ENCODE results near the gene WNK1.
"Not testable (repeated sequence)": the region's sequence is repeated elsewhere in the genome, so short reads cannot be mapped to it uniquely, and the experiment has no call there.

WNK1 gene

DNA sequence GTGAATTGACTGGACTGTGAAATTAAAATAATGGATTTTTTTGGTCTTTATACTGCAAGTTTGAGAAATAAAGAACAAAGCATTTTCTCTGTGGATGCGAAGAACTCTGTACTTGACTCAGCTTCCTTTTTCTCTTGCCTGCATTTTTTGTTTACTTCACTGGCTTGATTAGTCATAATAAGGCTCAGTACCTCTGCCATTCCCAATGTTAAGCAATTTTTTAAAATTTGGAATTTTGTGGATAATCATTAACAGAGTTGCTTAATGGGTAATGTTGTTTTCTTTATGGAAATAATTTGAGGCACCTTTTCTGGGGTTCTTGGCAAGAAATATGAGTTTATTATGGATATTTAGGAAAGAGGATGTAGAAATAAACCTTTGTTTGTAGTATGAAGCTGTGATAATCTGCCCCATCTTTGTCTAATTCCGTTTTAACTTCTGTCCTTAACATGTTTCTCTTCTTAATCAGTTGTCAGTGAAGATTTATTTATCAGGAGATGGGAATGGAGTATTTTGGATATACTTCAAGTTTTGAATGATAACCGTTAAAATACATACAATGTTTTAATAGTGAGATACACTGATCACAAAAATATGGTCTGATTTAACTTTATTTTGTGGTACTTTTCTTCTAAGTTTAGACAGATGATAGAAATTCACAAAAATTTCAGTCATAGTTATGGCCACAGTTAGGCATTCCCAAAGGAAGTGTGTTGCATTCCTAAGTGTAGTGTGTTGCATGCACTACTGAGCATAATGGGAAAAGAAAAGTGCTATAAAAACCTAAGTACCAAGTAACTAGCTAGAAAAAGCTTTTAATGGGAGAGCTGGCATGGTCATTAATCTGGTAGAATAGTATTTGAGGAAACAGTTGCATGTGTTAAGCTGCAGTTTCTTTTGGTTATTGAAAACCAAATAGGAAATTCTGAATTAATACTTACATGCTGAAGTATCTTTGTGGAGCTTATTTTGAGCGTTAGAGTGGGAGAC lies 27.7 kb downstream of the WNK1 start:
- DNase-seq: no peak

DNA sequence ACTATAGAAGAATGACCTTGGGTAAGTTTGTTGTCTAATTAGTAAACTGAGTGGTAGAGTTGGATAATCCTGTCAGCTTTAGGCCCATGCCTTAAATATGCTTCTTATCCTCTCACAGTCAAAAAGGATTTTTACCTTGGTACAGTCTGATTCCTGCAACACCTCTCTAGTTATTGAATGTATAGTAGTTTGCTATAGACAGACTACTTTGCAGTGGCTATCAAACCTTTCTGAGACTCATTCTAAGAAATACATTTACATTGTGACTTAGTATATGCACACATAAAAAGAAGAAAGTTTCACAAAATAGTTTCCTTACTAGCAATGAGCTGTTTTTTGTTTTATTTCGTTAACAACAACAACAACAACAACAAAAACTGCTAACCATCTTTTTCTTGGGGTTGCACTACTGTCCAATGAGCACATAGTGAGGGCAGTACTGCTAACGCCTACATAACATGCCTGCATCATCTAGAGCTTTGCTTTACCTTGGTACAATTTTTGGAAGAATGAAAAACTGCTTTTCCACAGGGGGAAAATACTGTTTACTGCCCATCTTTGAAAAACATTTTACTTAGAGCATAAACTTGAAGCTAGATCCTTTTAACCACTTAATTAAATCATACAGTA lies 28.5 kb downstream of the WNK1 start:
- no peak for DNase-seq

DNA sequence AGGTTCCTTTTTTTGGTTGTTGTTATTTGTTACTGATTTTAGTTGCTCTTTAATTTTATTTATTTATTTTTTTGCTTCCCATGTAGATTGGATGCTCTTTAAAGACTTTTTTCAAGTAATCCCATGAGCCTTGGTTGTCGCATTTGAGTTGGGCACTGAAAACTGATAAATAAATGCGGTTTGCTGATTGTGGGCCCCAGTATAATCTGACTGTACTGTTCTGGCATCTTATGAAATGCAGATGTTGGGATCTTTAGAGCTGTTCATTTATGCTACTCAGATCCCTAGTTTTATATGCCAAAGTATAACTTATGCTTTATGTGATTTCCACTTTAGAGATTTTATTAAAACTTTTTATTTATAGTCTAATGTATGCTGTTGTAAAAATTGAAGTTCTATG lies 33.3 kb downstream of the WNK1 start:
- no peak for DNase-seq

DNA sequence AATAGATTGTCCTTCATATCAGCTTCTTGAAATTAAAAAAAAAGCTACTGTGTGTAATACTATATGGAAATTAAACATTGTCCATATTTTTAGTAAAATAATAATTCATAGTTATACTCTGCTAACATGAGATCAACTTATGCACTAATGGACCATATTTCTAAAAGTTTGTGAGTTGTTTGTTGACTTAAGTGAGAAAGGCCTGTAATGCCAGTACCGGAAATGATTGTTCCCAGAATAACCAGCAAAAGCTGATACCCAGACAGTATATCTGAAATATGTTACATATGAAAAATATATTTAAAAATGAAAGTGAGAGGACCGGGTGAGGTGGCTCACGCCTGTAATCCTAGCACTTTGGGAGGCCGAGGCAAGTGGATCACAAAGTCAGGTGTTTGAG lies 35.9 kb downstream of the WNK1 start:
- no peak for DNase-seq

DNA sequence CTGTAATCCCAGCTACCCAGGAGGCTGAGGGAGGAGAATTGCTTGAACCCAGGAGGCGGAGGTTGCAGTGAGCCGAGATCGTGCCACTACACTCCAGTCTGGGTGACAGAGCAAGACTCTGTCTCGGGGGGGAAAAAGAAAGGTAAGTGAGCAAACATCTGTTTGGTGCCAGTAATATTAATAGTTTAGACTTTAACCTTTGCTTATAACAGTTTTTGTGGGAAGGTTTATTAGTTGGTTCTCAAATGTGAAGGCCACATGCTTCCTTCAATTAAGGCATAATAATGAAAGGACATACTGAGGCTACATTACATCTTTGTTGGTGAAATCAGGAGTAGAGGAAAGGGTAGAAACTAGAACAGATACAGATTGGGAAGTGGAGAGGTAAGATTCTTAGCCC lies 36.4 kb downstream of the WNK1 start:
- not testable (repeated sequence) for DNase-seq

DNA sequence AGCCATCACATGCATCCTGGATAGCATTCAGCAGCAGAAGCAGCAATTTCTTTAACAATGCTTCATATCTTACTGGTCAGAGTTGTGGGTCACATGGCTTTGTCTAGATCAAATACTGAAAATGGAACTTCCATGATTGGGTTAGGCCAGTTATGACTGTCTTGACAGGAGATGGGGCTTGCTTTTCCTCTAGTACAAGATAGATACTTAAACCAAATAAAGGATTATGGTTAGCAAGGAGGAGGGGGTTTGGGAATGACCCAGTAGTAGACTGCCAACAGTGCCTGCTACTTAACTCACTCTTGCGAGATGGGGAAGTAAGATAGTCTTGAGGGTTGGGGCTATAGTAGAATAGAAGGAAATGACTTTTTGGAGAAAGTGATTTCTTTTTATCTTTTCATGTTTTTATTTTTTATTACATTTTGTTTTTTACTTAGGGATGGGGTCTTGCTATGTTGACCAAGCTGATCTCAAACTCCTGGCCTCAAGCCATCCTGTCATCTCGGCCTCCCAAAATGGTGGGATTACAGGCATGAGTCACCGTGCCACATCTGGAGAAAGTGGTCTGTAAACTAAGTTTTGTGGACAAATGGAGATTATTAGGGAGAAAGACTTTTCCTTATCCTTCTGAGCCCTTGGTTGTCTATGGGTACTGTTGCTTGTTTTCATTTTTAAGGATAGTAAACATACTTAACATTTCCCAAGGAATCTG lies 37.6 kb downstream of the WNK1 start:
- DNase-seq: no peak

DNA sequence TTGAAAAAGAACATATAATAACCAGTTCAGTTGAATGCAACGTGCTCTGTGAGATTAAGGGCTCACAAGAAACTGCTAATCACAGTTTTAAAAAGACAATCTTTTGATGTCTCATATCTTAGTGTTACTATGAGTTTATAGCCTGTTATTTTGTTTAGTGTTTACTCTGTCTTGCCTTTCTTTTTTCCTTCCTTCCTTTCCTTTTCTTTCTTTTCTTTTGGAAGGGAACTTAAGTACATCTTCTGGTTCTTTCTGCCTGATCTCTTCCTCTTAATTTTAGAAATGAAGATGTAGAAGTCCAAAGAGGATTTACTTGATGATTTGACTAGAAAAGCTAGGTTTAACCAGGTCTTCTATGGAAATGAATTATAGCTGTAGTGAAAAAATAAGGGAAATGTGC lies 38.2 kb downstream of the WNK1 start:
- no peak for DNase-seq

DNA sequence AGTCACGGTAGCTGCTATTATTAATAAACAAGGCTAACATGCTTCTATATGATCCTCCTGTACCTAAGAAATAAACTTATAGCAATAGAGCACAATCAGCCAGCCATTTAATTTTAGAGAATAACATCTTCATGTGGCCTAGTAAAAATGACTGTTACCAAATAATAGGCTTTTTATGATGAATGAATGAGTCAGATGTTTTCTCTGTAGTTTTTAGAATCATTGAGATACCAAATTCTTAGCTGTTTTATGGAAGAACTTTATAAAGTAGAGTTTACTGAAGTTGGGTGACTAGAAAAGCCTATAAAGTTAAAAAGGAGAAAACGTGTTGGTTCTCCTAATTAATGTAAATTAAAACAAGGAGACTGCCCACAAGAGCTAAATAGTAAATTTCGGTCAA lies 40.7 kb downstream of the WNK1 start:
- DNase-seq: no peak

DNA sequence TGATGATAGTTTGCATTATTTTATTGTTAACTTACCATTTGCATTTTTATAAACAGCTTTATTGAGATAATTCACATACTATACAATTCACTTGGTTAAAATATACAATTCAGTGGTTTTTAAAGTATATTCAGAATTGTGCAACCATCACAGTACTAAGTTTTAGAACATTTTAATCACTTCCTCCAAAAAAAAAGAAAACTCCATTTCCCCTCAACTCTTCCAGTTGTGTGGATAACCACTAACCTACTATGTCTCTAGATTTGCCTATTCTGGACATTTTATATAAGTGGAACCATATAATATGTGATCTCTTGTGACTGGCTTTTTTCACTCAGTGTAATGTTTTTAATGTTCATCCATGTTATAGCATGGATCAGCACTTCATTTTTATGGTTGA lies 41.3 kb downstream of the WNK1 start:
- DNase-seq: no peak

DNA sequence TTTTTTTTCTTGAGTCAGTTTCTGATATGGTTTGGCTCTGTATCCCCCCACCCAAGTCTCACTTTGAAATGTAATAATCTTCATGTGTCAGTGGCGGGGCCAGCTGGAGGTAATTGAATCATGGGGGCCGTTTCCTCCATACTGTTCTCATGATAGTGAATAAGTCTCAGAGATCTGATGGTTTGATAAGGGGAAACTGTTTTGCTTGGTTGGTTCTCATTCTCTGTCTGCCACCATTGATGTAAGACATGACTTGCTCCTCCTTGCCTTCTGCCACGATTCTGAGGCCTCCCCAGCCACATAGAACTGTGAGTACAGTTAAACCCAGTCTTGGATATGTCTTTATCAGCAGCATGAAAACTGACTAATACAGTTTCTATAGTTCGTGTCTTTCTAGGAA lies 42.9 kb downstream of the WNK1 start:
- DNase-seq: no peak

DNA sequence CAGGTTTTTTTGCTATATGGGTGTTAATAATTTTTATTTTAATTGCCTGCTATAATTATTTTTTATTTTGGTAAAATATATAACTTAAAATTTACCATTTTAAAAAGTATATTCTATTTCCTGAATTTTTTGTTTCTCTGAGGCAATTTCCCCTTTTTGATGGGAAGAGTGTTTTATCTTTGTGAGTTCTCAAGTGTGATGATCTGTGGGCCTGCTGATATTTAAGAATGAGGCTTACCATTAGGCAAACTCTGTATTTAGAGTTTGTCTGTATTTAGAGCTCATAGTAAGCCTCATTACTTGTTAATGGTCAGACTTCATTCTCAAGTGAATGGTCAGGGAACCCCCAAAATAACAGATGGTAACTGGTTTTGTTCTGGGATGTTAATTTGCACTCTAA lies 48.0 kb downstream of the WNK1 start:
- no peak for DNase-seq

DNA sequence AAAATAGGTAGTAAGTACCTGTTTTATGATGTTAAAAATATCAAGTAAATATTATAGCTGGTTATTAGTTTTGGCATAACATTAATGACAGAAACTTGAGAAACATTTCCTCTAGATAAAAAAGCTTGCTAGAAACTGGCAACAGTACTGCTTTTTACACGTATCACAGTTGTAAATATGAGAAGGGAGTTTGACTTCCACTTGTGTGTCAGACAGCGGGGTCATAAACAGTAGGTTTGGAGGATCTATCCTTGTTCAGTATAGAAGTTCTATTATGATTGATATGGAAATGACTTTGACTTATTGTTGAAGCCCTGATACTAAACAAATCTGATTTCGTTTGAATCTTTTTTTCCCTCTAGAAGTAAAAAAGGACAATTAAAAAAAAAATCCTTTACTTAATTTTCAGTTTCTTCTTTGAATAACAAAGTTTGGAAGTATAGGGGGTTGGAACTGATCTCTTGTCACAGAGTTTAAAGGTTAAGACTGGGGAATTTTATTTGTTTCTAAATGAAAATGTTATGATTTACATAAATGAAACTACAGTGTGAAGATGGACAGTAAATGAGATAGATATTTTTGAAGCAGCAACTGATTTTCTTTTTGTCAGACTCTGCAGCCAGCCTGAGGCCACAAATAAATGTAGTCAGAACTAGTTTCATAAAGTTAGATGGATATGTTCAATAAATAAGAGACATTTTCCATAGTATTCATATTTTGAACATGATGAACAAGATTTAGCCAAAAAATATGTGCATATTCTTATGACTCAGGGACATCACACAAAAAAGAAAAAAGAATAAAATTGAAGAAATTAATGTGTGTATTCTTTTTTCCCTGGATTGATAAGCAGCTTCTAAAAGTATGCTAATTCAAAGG lies 50.1 kb downstream of the WNK1 start:
- DNase-seq: no peak

DNA sequence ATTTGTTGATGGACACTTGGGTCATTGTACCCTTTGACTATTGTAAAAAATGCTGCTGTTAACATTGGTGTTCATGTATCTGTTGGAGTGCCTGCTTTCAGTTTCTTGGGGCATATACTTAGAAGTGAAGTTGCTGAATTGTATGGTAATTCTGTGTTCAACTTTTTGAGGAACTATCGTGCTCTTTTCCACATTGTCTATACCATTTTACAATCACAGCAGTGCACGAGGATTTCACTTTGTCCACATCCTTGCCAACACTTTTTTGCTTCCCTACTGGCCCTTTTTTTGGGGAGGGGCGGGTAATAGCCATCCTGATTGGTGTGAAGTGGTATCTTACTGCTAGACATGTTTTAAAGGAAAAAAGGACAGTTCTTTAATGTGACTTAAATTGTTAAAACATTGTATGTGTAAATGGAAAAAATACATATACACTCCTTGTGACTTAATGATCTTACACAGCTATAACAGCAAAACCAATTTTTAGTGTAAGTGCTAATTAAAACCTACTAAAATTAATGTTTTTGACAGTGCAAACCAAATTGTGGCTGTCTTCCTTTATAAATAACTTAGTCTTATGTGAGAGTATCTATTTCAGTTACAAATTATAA lies 52.7 kb downstream of the WNK1 start:
- no peak for DNase-seq

DNA sequence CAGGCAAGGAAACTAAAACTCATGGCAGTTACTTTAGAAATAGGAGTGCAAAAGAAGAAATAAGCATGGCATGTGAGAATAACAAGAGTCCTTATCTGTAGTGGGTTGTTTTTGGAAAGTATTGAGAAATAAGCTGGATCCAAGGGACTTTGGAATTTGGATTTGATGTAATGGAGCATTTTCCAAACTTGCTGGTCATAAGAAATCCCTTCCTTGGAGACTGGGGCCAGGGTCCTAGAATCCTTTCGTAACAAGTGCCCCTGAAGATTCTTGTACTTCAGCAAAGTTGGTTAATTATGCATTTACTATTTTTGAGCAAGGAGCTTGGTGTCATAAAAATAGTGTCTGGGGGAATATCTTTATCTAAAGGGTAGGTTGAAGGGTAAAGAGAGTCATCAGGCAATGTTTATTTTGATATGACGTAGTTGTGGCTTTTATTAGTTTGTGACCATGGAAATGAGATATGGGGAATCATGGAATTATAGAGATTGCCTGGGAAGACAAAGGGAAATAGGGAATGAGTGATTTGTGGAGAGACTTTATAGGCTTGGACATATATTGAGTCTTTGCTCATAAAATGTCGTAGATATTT lies 53.9 kb downstream of the WNK1 start:
- no peak for DNase-seq

DNA sequence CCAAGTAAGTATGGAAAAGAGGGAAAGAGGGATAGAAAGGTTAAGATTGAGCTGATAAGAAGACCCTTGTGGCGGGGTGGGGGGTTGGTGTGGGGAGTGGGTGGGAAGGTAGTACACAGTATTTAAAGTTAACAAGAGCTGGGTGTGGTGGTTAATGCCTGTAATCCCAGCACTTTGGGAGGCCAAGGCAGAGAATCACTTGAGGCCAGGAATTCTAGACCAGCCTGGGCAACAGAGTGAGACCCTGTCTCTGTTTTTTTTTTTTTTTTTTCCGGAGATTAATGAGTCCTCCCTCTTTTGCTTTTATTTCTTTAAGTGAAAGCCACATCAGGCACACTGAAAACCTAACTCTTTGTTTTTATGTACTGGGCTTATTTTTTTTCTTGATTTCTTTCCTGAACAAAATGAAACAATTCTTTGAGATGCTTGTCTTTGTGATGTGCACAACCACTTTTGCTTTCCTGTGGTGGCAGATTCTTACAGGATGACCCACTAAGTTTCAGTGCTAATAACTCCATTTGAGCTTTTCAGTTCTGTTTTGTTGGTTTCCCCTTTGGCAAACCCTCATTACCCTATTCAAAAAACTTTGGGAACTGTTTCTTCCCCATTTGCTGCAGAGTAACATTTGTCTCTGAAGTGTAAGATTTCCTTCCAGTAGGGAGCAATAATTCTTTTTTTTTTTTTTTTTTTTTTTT lies 54.8 kb downstream of the WNK1 start:
- DNase-seq: no peak

DNA sequence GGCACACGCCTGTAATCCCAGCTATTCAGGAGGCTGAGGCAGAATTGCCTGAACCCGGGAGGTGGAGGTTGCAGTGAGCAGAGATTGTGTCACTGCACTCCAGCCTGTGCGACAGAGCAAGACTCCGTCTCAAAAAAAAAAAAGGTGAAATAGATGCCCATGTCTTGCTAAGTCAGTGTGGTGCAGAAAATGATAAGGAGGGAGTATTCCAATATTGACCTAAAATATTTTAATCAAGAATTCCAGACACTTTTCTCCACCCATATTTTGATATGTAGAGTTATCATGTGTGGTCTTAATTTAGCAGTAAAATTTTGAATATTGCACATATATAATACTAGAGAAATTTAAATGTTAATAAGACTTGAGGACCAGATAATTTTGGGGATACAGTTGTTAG lies 57.7 kb downstream of the WNK1 start:
- DNase-seq: no peak

DNA sequence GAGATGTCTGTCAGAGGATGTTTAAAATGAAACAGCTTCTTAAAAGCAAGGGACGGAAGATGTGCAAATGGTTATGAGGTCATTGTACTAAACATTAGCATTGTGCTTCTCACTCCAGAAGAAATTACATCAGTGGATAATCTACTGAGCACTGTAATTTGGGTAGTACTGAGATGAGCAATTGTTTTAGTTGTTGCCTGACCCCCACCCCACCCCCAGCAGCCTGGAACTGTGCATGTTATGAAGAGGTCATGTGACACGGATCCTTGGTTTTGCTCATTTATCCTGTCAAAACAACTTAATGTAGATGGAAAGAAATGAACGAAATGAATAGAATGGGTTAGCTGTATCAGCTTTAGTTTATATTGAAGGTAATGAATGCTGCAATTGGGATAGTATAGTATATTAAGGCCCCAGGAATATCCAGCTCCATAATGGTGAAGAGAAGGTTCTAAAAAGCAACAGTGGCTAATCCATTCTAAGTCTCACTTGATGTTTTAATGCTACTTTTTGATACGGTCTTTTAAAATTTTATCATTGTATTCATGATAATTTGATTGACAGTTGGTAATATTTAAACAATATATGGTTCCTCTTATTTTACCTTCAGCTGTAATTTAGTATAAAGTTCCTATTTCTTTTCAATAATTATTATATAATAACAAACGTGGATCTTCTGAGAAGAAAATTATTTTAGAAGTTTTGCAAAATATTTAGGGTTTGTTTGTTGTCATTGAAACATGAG lies 58.5 kb downstream of the WNK1 start:
- no peak for DNase-seq

DNA sequence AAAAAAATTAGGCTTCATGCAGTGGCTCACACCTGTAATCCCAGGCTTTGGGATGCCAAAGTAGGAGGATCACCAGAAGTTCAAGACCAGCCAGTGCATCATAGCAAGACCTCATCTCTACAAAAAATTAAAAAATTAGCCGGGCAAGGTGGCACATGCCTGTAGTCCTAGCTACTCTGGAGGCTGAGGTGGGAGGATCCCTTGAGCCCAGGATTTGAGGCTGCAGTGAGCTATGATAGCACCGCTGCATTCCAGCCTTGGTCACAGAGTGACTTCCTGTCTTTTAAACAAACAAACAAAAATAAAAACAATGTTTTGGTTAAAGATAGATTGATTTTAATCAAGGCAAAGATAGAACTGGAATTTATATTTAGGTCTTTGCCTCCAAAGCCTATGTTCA lies 60.6 kb downstream of the WNK1 start:
- DNase-seq: no peak

DNA sequence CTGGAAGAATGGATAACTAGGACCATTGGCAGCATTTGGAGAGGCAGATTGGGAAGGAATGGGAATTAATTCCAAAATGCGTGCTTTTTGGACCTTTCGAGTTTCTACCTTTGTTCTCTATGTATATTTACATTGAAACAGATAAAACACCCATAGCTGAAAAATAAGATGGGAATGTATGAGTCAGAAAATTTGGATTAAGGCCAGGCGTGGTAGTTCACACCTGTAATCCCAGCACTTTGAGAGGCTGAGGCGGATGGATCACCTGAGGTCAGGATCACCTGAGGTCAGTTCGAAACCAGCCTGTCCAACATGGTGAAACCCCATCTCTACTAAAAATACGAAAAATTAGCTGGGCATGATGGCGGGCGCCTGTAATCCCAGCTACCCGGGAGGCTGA lies 65.1 kb downstream of the WNK1 start:
- not testable (repeated sequence) for DNase-seq

DNA sequence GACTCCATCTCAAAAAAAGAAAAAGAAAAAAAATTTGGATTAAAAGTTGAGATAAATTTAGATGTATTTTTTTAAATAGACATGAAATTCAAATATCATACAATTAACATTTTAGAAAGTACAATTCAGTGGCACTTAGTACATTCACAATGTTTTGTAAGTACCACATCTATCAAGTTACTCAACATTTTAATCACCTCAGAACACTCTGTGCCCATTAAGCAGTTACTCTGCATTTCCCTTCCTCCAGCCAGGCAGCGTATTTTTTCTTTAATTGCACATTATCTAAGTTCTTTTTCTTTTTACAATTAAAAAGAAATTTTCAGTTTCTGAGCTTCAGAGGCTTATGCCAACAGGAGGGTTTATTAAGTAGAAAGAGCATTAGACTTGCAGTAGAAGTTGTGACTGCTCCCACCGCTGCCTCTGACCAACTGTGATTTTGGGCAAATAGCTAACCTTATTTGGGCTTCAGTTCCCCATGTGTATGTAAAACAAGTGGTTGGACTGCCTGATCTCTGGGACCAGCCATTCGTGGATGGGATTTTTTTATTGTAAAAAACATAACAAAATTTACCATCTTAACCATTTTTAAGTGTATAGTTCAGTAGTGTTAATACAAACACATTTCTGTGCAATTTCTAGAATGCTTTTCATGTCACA lies 65.7 kb downstream of the WNK1 start:
- DNase-seq: no peak
